Measurements from ENCODE around the gene PSME4. TPM values are rescaled to one million over a fixed set of nuclear protein-coding genes. Genes with fewer than 3 reads are reported as not detected.
A peak's percentile ranks its signal among the peaks of the same experiment; 100 is the strongest.

PSME4 gene, protein sequence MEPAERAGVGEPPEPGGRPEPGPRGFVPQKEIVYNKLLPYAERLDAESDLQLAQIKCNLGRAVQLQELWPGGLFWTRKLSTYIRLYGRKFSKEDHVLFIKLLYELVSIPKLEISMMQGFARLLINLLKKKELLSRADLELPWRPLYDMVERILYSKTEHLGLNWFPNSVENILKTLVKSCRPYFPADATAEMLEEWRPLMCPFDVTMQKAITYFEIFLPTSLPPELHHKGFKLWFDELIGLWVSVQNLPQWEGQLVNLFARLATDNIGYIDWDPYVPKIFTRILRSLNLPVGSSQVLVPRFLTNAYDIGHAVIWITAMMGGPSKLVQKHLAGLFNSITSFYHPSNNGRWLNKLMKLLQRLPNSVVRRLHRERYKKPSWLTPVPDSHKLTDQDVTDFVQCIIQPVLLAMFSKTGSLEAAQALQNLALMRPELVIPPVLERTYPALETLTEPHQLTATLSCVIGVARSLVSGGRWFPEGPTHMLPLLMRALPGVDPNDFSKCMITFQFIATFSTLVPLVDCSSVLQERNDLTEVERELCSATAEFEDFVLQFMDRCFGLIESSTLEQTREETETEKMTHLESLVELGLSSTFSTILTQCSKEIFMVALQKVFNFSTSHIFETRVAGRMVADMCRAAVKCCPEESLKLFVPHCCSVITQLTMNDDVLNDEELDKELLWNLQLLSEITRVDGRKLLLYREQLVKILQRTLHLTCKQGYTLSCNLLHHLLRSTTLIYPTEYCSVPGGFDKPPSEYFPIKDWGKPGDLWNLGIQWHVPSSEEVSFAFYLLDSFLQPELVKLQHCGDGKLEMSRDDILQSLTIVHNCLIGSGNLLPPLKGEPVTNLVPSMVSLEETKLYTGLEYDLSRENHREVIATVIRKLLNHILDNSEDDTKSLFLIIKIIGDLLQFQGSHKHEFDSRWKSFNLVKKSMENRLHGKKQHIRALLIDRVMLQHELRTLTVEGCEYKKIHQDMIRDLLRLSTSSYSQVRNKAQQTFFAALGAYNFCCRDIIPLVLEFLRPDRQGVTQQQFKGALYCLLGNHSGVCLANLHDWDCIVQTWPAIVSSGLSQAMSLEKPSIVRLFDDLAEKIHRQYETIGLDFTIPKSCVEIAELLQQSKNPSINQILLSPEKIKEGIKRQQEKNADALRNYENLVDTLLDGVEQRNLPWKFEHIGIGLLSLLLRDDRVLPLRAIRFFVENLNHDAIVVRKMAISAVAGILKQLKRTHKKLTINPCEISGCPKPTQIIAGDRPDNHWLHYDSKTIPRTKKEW (N-terminal part only)
- total RNA-seq (2012; rRNA removed) = 45.2 and 58.8 TPM in 2 replicates

DNA sequence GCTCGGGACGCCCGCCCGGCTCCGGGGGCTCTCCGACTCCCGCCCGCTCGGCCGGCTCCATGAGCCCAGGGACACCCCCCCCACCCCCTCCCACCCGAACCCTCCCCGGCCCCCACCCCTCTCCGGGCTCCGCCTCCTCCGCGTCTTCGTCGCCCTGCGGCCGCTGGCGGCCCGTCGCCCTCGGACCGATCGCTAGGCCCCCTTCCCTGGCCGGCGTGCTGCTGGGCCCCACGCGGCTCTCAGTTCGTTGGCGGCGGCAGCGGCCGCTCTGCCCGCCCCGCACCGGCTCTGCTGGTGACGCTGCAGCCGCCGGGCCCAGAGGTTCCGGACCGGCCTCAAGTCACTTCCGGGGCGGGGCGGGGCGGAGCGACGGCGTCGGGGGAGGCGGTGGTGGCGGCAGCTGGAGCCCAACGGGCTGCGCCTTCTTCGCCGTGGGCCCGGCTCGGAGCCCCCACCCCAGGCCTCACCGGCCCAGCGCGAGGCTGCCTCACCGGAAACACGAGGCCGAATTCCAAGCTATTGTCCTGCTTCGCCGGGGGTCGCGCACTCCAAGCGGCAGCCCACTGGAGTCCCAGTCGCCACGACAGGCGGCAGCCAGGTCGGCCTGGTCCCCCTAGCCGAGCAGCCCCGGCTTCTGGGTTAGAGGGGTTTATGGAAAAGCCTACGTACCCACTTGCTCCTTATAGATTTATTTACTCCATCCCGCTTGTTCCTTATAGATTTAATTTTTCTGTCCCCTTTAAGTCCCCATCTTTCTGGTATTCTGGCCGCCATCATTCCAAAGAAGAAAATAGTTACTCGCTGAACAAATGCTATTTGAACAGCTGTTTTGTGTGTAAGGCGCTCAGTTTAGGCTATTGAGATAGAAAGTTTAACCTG lies at the start of gene PSME4:
PSME4 (minus strand) TSS at position 270 of the 879 bp plus-strand sequence; CDS start at position 61, 209 bp downstream.
- no peaks in the 10 kb centered on the region for H3K9me3 ChIP-seq (replicated peaks; ENCODE audit: low read length)
- H3K4me2 ChIP-seq (ENCODE audit: low read length) = peak within 1 kb of the TSS; percentile 79
- peak within 1 kb of the TSS; percentile 82 for H3K4me3 ChIP-seq (ENCODE audit: low read length)
- H3K36me3 ChIP-seq (ENCODE audit: insufficient read depth, low read length) = no peaks in the 10 kb centered on the region
- peaks cover 17% of the 10 kb centered on the region for H3K4me1 ChIP-seq (ENCODE audit: control insufficient read depth, insufficient read depth, low read length)
- peak within 1 kb of the TSS; percentile 99 for H3K9ac ChIP-seq (ENCODE audit: low read depth, low read length)
- no peaks in the 10 kb centered on the region for H3K27me3 ChIP-seq (ENCODE audit: control insufficient read depth, insufficient read depth, low read length)

DNA sequence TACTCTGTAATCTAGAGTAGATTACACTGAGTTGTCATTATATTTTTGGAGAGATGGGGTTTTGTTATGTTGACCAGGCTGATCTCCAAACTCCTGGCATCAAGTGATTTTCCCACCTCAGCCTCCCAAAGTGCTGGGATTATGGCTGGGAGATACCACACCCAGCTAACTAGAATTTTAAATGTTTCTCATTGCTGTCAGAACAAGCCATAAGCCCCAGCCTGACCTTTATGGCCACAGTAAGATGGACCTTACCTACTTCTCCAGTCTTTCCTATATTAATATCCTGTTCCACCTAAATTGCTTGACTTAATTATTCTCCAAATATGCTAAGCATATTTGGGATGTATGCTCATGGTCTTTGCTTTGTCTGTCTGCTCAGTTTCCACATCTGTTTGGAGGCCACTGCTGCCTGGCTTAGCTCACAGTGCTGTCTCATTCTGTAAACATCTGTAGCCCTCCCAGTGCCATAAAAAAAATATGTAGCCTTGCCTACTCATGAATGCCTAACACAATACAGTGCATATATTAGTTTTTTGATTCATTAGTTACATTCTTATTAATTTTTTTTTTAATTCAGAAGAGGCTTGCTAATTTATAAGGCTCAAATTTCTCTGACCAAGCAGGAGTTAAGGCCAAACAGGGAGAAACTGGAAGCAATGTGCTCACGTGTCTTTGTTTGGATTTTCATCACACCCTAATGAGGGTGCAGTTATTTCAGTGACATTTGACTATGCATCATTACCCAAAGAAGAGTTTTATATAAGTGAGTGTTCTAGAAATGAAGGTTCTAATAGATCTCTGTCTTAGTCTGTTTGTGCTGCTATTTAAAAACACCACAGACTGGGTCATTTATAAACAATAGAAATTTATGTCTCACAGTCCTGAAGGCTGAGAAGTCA lies 45.3 kb upstream of the PSME4 start:
- Histone ChIP-seq H3K4me1 (ENCODE audit: control insufficient read depth, insufficient read depth, low read length) (peaks cover 17% of the 10 kb centered on the region), H3K4me3 (ENCODE audit: low read length) (peak overlapping the region; percentile 22), H3K9ac (ENCODE audit: low read depth, low read length) (peak overlapping the region; percentile 37), H3K4me2 (ENCODE audit: low read length) (peak overlapping the region; percentile 56), H3K9me3 (replicated peaks; ENCODE audit: low read length) (peaks cover 3% of the 10 kb centered on the region), H3K36me3 (ENCODE audit: insufficient read depth, low read length) (no peaks in the 10 kb centered on the region), H3K27me3 (ENCODE audit: control insufficient read depth, insufficient read depth, low read length) (no peaks in the 10 kb centered on the region)

DNA sequence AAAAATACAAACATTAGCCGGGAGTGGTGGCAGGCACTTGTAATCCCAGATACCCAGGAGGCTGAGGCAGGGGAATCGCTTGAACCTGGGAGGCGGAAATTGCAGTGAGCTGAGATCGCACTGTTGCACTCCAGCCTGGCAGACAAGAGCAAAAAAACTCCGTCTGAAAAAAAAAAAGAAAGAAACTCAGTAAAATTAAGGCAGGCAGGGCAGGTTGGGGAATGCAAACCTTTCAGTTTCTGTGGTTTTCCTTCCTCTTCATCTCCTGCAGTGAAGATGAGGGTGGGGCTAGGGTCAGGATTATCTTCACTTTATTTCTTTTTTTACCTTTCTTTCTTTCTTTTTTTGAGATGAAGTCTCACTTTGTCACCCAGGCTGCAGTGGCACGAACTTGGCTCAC lies 43.2 kb upstream of the PSME4 start:
- Histone ChIP-seq H3K4me2 (ENCODE audit: low read length) (no peak overlapping the region), H3K36me3 (ENCODE audit: insufficient read depth, low read length) (no peaks in the 10 kb centered on the region), H3K9me3 (replicated peaks; ENCODE audit: low read length) (no peaks in the 10 kb centered on the region), H3K4me3 (ENCODE audit: low read length) (no peak overlapping the region), H3K27me3 (ENCODE audit: control insufficient read depth, insufficient read depth, low read length) (no peaks in the 10 kb centered on the region), H3K9ac (ENCODE audit: low read depth, low read length) (no peak overlapping the region), H3K4me1 (ENCODE audit: control insufficient read depth, insufficient read depth, low read length) (peaks cover 17% of the 10 kb centered on the region)

DNA sequence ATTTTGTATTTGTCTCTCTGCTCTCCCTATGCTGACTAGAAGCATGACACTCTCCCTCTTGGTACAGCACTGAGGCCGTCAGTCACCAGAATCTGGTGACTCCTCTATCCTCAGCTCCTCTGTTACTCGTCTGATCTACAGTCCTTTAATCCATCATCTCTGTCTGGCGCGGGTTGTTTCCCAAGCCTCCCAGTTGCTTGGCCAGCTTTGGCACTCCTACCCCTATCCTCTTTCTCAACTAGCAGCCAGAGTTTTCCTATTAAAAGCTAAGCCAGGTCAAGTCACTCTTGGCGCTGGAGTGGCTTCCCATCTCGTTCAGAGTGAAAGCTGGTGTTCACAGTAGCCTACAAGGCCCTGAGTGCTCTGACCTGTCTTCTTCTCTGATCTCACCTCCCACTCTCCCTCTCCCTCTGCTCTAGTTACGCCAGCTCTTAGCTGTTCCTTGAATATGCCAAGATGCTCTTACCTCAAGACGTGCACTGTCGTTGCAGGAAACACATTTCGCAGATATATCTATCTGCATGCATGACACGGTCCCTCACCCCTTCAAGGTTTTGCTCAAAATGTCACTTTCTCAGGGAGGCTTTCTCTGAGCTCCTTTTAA lies 41.8 kb upstream of the PSME4 start:
- no peaks in the 10 kb centered on the region for H3K36me3 ChIP-seq (ENCODE audit: insufficient read depth, low read length)
- no peaks in the 10 kb centered on the region for H3K27me3 ChIP-seq (ENCODE audit: control insufficient read depth, insufficient read depth, low read length)
- no peaks in the 10 kb centered on the region for H3K9me3 ChIP-seq (replicated peaks; ENCODE audit: low read length)
- no peak overlapping the region for H3K4me3 ChIP-seq (ENCODE audit: low read length)
- H3K4me1 ChIP-seq (ENCODE audit: control insufficient read depth, insufficient read depth, low read length) = peaks cover 17% of the 10 kb centered on the region
- no peak overlapping the region for H3K9ac ChIP-seq (ENCODE audit: low read depth, low read length)
- no peak overlapping the region for H3K4me2 ChIP-seq (ENCODE audit: low read length)

DNA sequence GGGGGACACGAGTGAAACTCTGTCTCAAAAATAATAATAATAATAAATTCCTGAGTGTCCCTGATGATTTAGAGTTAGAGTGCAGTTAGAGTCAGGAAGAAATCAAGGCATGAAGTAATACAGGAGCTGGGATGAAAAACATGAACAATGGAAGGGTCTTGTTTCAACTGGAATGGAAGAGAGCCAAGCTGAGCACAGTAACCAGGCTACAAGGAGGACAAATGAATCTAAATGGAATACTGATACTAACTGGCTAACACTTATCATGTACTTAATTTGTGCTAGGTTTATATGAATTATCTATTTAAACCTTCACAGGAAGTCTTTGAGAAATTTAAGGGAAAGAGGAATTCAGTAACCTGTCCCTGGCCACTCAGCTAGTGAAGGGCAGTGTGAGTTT lies 38.8 kb upstream of the PSME4 start:
- no peaks in the 10 kb centered on the region for H3K9me3 ChIP-seq (replicated peaks; ENCODE audit: low read length)
- H3K4me1 ChIP-seq (ENCODE audit: control insufficient read depth, insufficient read depth, low read length) = no peaks in the 10 kb centered on the region
- no peaks in the 10 kb centered on the region for H3K27me3 ChIP-seq (ENCODE audit: control insufficient read depth, insufficient read depth, low read length)
- H3K4me2 ChIP-seq (ENCODE audit: low read length) = no peak overlapping the region
- no peak overlapping the region for H3K4me3 ChIP-seq (ENCODE audit: low read length)
- H3K9ac ChIP-seq (ENCODE audit: low read depth, low read length) = no peak overlapping the region
- H3K36me3 ChIP-seq (ENCODE audit: insufficient read depth, low read length) = no peaks in the 10 kb centered on the region

DNA sequence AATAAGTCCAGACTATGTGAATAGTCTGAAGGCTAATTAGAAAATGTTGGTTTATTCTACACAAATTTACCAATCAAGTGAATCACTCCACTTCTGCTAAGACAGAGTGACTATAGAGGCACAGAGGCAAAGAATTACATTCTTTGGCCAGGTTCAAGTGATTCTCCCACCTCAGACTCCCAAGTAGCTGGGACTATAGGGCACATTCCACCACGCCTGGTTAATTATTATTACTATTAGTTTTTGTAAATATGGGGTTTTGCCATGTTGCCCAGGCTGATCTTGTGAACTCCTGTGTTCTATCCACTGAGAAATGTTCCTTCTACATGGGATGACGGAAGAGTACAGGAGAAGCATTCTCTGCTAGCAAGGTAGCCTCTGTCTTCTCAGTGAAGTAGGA lies 37.6 kb upstream of the PSME4 start:
- H3K27me3 ChIP-seq (ENCODE audit: control insufficient read depth, insufficient read depth, low read length) = no peaks in the 10 kb centered on the region
- no peaks in the 10 kb centered on the region for H3K4me1 ChIP-seq (ENCODE audit: control insufficient read depth, insufficient read depth, low read length)
- H3K9ac ChIP-seq (ENCODE audit: low read depth, low read length) = no peak overlapping the region
- no peak overlapping the region for H3K4me2 ChIP-seq (ENCODE audit: low read length)
- H3K4me3 ChIP-seq (ENCODE audit: low read length) = no peak overlapping the region
- no peaks in the 10 kb centered on the region for H3K9me3 ChIP-seq (replicated peaks; ENCODE audit: low read length)
- no peaks in the 10 kb centered on the region for H3K36me3 ChIP-seq (ENCODE audit: insufficient read depth, low read length)

DNA sequence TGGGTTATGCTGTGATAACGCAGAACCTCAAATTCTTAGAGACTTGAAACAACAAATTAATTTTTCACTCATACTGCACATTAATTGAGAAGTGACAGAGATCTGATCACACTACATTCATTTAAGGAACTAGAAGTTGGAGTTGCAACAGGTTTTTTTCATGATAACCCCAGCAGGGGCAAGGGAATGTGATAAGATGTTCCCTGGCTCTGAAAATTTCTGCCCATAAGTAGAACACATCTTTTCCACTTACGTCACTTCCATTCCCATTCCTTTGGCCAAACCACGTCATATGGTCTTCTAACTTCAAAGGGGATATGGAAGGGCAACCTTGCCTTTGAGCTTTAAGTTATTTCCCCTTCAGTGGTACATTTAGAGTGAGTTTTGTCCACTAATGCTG lies 29.7 kb upstream of the PSME4 start:
- no peak overlapping the region for H3K4me3 ChIP-seq (ENCODE audit: low read length)
- no peaks in the 10 kb centered on the region for H3K36me3 ChIP-seq (ENCODE audit: insufficient read depth, low read length)
- H3K9me3 ChIP-seq (replicated peaks; ENCODE audit: low read length) = no peaks in the 10 kb centered on the region
- H3K27me3 ChIP-seq (ENCODE audit: control insufficient read depth, insufficient read depth, low read length) = no peaks in the 10 kb centered on the region
- no peak overlapping the region for H3K9ac ChIP-seq (ENCODE audit: low read depth, low read length)
- H3K4me2 ChIP-seq (ENCODE audit: low read length) = no peak overlapping the region
- H3K4me1 ChIP-seq (ENCODE audit: control insufficient read depth, insufficient read depth, low read length) = no peaks in the 10 kb centered on the region

DNA sequence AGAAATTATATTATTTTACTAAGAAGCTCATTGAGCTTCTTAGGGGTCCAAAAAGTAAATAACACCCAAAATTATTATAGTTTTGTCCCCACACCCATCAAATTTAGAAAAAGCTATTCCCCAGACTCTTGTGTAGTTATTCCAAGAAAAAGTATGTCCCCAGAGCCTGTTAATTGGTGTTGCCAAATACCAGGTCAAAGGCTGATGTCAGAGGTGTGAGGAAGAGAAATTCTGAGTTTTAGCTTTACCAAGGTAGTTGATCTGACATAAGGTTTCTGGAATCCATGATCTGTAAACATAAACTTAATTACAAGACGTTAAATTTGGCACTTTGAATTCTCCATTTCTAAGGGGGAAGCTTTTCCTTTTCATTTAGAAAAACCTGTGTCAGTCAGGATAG lies 29.3 kb upstream of the PSME4 start:
- H3K4me1 ChIP-seq (ENCODE audit: control insufficient read depth, insufficient read depth, low read length) = no peaks in the 10 kb centered on the region
- H3K27me3 ChIP-seq (ENCODE audit: control insufficient read depth, insufficient read depth, low read length) = no peaks in the 10 kb centered on the region
- H3K9me3 ChIP-seq (replicated peaks; ENCODE audit: low read length) = no peaks in the 10 kb centered on the region
- no peak overlapping the region for H3K9ac ChIP-seq (ENCODE audit: low read depth, low read length)
- H3K4me2 ChIP-seq (ENCODE audit: low read length) = no peak overlapping the region
- H3K4me3 ChIP-seq (ENCODE audit: low read length) = no peak overlapping the region
- no peaks in the 10 kb centered on the region for H3K36me3 ChIP-seq (ENCODE audit: insufficient read depth, low read length)

DNA sequence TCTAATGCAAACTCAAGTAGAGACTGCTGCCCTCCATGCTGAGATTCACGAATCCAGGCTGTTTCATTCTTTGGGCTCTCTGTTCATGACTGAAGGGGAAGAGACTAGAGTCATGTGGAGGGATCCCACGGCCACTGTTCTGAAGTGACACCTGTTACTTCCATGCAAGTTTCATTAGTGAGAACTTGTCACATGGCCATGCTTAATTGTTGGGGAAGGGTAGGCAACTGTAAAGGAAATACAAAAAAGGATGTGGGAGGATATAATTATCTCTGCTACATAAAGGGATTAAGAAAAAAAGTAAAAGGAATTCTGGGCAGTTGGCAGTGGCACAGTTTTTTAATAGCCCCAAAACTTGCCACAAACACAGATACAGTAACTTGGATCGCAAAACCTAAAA lies 28.0 kb upstream of the PSME4 start:
- H3K4me2 ChIP-seq (ENCODE audit: low read length) = no peak overlapping the region
- no peak overlapping the region for H3K4me3 ChIP-seq (ENCODE audit: low read length)
- no peaks in the 10 kb centered on the region for H3K36me3 ChIP-seq (ENCODE audit: insufficient read depth, low read length)
- H3K4me1 ChIP-seq (ENCODE audit: control insufficient read depth, insufficient read depth, low read length) = no peaks in the 10 kb centered on the region
- no peaks in the 10 kb centered on the region for H3K27me3 ChIP-seq (ENCODE audit: control insufficient read depth, insufficient read depth, low read length)
- H3K9me3 ChIP-seq (replicated peaks; ENCODE audit: low read length) = no peaks in the 10 kb centered on the region
- no peak overlapping the region for H3K9ac ChIP-seq (ENCODE audit: low read depth, low read length)
